Motor neuron (in vitro differentiated cells): Measurements from ENCODE around the gene PPIF. TPM values are rescaled to one million over a fixed set of nuclear protein-coding genes. Genes with fewer than 3 reads are reported as not detected.

ENCODE experiments used
- ATAC-seq, 8 experiments: fragments of 200-7000 bp; cut with Tn5 transposase; replicated peaks in 6 of 8; 2 replicates each; pipeline ENCODE4 v1.8.0; 2021; ENCODE audit warnings: mild to moderate bottlenecking in 8 of 8, moderate library complexity in 8 of 8
- H3K27ac ChIP-seq, 2 donors: fragments of 250-450 bp; sonication (Bioruptor Pico); 2 replicates each; pipeline ENCODE4 v1.9.0; 2021; ENCODE audit warnings: antibody characterized with exemption in 2 of 2, mild to moderate bottlenecking in 2 of 2, moderate library complexity in 1 of 2
- H3K4me1 ChIP-seq, 2 donors: fragments of 250-450 bp; sonication (Bioruptor Pico); replicated peaks in 1 of 2; 2 replicates each; pipeline ENCODE4 v1.6.1; 2021; ENCODE audit warnings: antibody characterized with exemption in 2 of 2, mild to moderate bottlenecking in 2 of 2, moderate library complexity in 1 of 2
- H3K4me3 ChIP-seq, 5 donors: fragments of 250-450 bp; sonication (Bioruptor Pico); 2 replicates each; pipeline ENCODE4 v1.9.0; 2021; ENCODE audit warnings: antibody characterized with exemption in 5 of 5, mild to moderate bottlenecking in 5 of 5, moderate library complexity in 4 of 5
- WGBS, 10 experiments: fragments of 450-650 bp; shearing (Covaris generic); methylation state at CpG; one replicate each; pipeline ENCODE4 v1.0.0; 2022; 5-methylcytosine and 5-hydroxymethylcytosine counted together
- in situ Hi-C, 9 experiments: fragments of 400-800 bp; cut with MboI; loops; one replicate each; pipeline ENCODE4 v1.15.0; 2021; ENCODE audit warnings: low sequenced_read_pairs in 9 of 9, low pct_unique_long_range_greater_than_20kb in 2 of 9; ENCODE audit not compliant: unreplicated experiment in 9 of 9
- total RNA-seq, 8 experiments: library from RNA; unstranded; fragments of 300-600 nt; gene quantifications; 2 replicates each; pipeline versions ENCODE4 v1.2.3 to v1.2.4, GENCODE V29; 2022

PPIF gene
- total RNA-seq, 8 experiments from 2014 or later, result 10.3 to 90.8 (median 22.2) TPM

- H3K4me1 ChIP-seq, result peaks cover 11 to 17% of the 10 kb centered on the region in 2 donors
- no peak overlapping the region for H3K27ac ChIP-seq
- in situ Hi-C loops, result no loop called here
- WGBS, 10 experiments, result 80% methylated on average over 2 to 7 of the region's 36 CpGs; no CpG with 5 or more reads in 7 of the 10 experiments
- no peak overlapping the region for H3K4me3 ChIP-seq
- no peak for ATAC-seq
These were observed 30.5 kb downstream of the PPIF start for GRCh38 chr10:79377557-79378382.

- no peak overlapping the region for H3K27ac ChIP-seq
- no peak overlapping the region for H3K4me3 ChIP-seq
- H3K4me1 ChIP-seq, result peaks cover 12 to 18% of the 10 kb centered on the region in 2 donors
- WGBS, 10 experiments, result 50 to 100% (median 100%) methylated on average over 1 to 4 of the region's 7 CpGs; no CpG with 5 or more reads in 7 of the 10 experiments
- ATAC-seq, result no peak
- in situ Hi-C loops, result no loop called here
These were observed 31.0 kb downstream of the PPIF start for GRCh38 chr10:79378383-79378646.

- no peak for ATAC-seq
- no peak overlapping the region for H3K27ac ChIP-seq
- 56 to 88% (median 80%) methylated on average over 3 to 6 of the region's 22 CpGs; no CpG with 5 or more reads in 6 of the 10 experiments for WGBS, 10 experiments
- no peak overlapping the region for H3K4me3 ChIP-seq
- in situ Hi-C loops, result no loop called here
- peaks cover 12 to 18% of the 10 kb centered on the region in 2 donors for H3K4me1 ChIP-seq
These were observed 31.6 kb downstream of the PPIF start for GRCh38 chr10:79378647-79379511.

GRCh38 chr10:79379512-79380124 lies 32.3 kb downstream of the PPIF start:
- H3K4me3 ChIP-seq, result no peak overlapping the region
- ATAC-seq, result peak in 2 of 8 experiments; percentile 1 to 7
- peaks cover 14 to 20% of the 10 kb centered on the region in 2 donors for H3K4me1 ChIP-seq
- in situ Hi-C loops, result no loop called here
- 17 to 78% (median 73%) methylated on average over 2 to 4 of the region's 9 CpGs; no CpG with 5 or more reads in 7 of the 10 experiments for WGBS, 10 experiments
- no peak overlapping the region for H3K27ac ChIP-seq

- Histone ChIP-seq H3K4me3 (no peak overlapping the region), H3K4me1 (peaks cover 15 to 16% of the 10 kb centered on the region in 2 donors), H3K27ac (no peak overlapping the region)
- ATAC-seq, result peak in 6 of 8 experiments; percentile 3 to 59 (median 12)
- in situ Hi-C loops, result no loop called here
- 7 to 92% (median 86%) methylated on average over 2 to 3 of the region's 14 CpGs; no CpG with 5 or more reads in 4 of the 10 experiments for WGBS, 10 experiments
These were observed 33.1 kb downstream of the PPIF start for GRCh38 chr10:79380125-79380945.

- WGBS, 10 experiments, result 60 to 90% (median 78%) methylated on average over 1 to 5 of the region's 9 CpGs; no CpG with 5 or more reads in 4 of the 10 experiments
- peaks cover 15 to 16% of the 10 kb centered on the region in 2 donors for H3K4me1 ChIP-seq
- no peak overlapping the region for H3K27ac ChIP-seq
- in situ Hi-C loops, result no loop called here
- ATAC-seq, result peak in 2 of 8 experiments; percentile 4 to 13
- H3K4me3 ChIP-seq, result no peak overlapping the region
These were observed 33.9 kb downstream of the PPIF start for GRCh38 chr10:79380946-79381721.

- no peak overlapping the region for H3K27ac ChIP-seq
- no peak overlapping the region for H3K4me3 ChIP-seq
- 7 to 70% (median 40%) methylated on average over 2 to 8 of the region's 11 CpGs; no CpG with 5 or more reads in 7 of the 10 experiments for WGBS, 10 experiments
- in situ Hi-C loops, result no loop called here
- peaks cover 15 to 16% of the 10 kb centered on the region in 2 donors for H3K4me1 ChIP-seq
- peak; percentile 75 to 95 (median 88) for ATAC-seq
These were observed 34.5 kb downstream of the PPIF start for GRCh38 chr10:79381804-79382221.

- 38 to 81% (median 72%) methylated on average over 1 to 13 of the region's 18 CpGs; no CpG with 5 or more reads in 2 of the 10 experiments for WGBS, 10 experiments
- in situ Hi-C loops, result no loop called here
- no peak overlapping the region for H3K27ac ChIP-seq
- peaks cover 15 to 16% of the 10 kb centered on the region in 2 donors for H3K4me1 ChIP-seq
- no peak overlapping the region for H3K4me3 ChIP-seq
- no peak for ATAC-seq
These were observed 35.2 kb downstream of the PPIF start for GRCh38 chr10:79382491-79382941.

GRCh38 chr10:79383974-79384606 lies 36.8 kb downstream of the PPIF start:
- ATAC-seq, result no peak
- Histone ChIP-seq H3K27ac (no peak overlapping the region), H3K4me1 (peaks cover 15 to 16% of the 10 kb centered on the region in 2 donors), H3K4me3 (no peak overlapping the region)
- WGBS, 10 experiments, result 80 to 100% (median 97%) methylated on average over 1 to 9 of the region's 12 CpGs; no CpG with 5 or more reads in 4 of the 10 experiments
- in situ Hi-C loops, result no loop called here

GRCh38 chr10:79384773-79385391 lies 37.6 kb downstream of the PPIF start:
- peaks cover 15 to 16% of the 10 kb centered on the region in 2 donors for H3K4me1 ChIP-seq
- H3K27ac ChIP-seq, result no peak overlapping the region

GRCh38 chr10:79385392-79385795 lies 38.1 kb downstream of the PPIF start:
- Histone ChIP-seq H3K4me3 (no peak overlapping the region), H3K27ac (no peak overlapping the region), H3K4me1 (peaks cover 15 to 16% of the 10 kb centered on the region in 2 donors)
- in situ Hi-C loops, result no loop called here
- no peak for ATAC-seq
- WGBS, 10 experiments, result 95 to 100% methylated on average over 3 to 4 of the region's 9 CpGs; no CpG with 5 or more reads in 8 of the 10 experiments

More at GRCh38 chr10:79384773-79385391, 37.6 kb downstream of the PPIF start:
- in situ Hi-C loops, result no loop called here
- 0 to 100% (median 87%) methylated on average over 1 to 6 of the region's 14 CpGs; no CpG with 5 or more reads in 5 of the 10 experiments for whole genome bisulfite sequencing, 10 experiments
- no peak overlapping the region for H3K4me3 ChIP-seq
- no peak for ATAC-seq
